Neural progenitor cell (in vitro differentiated cells): ENCODE data around the gene NTRK1. TPM values are rescaled to one million over a fixed set of nuclear protein-coding genes. Genes with fewer than 3 reads are reported as not detected.

Experiments
- DNase-seq: peaks from one replicate; pipeline ENCODE4 v3.0.0-alpha.2; 2016; ENCODE audit warnings: low spot score
- H2AFZ ChIP-seq: fragments of 200-600 bp; sonication (generic); replicated peaks from 2 replicates; pipeline ENCODE4 v1.6.1; 2016; ENCODE audit warnings: antibody characterized with exemption
- H3F3A ChIP-seq: fragments of 200-600 bp; sonication (generic); 2 replicates; pipeline ENCODE4 v1.6.1; 2016; ENCODE audit warnings: antibody characterized with exemption, low read depth
- H3K27ac ChIP-seq: fragments of 200-600 bp; sonication (generic); 2 replicates; pipeline ENCODE4 v1.5.1; 2016; ENCODE audit warnings: mild to moderate bottlenecking
- H3K27me3 ChIP-seq: fragments of 200-600 bp; sonication (generic); 2 replicates; pipeline ENCODE4 v1.6.1; 2016; ENCODE audit warnings: mild to moderate bottlenecking, moderate library complexity
- H3K36me3 ChIP-seq: fragments of 200-600 bp; sonication (generic); 2 replicates; pipeline ENCODE4 v1.5.1; 2016
- H3K4me1 ChIP-seq: fragments of 200-600 bp; sonication (generic); 2 replicates; pipeline ENCODE4 v1.6.1; 2016; ENCODE audit warnings: mixed run types
- H3K4me2 ChIP-seq: fragments of 200-600 bp; sonication (generic); 2 replicates; pipeline ENCODE4 v1.6.1; 2016
- H3K4me3 ChIP-seq: fragments of 200-600 bp; sonication (generic); 2 replicates; pipeline ENCODE4 v1.5.1; 2016
- H3K79me2 ChIP-seq: fragments of 200-600 bp; sonication (generic); 2 replicates; pipeline ENCODE4 v1.6.1; 2016; ENCODE audit warnings: low read depth
- H3K9ac ChIP-seq: fragments of 200-600 bp; sonication (generic); 2 replicates; pipeline ENCODE4 v1.6.1; 2016
- H3K9me3 ChIP-seq: fragments of 200-600 bp; sonication (generic); 2 replicates; pipeline ENCODE4 v1.5.1; 2016; ENCODE audit warnings: low read depth
- H4K20me1 ChIP-seq: fragments of 200-600 bp; sonication (generic); 2 replicates; pipeline ENCODE4 v1.6.1; 2016; ENCODE audit warnings: low read depth
- H3K27ac Mint-ChIP-seq: 3 replicates; pipeline ENCODE4 v1.8.0; 2021; ENCODE audit warnings: mixed read lengths
- H3K27me3 Mint-ChIP-seq: 2 replicates; pipeline ENCODE4 v1.8.0; 2022; ENCODE audit warnings: low read depth, mild to moderate bottlenecking, inconsistent platforms, moderate library complexity, mixed read lengths; ENCODE audit not compliant: insufficient read depth
- H3K36me3 Mint-ChIP-seq: 3 replicates; pipeline ENCODE4 v1.8.0; 2021; ENCODE audit warnings: mixed read lengths
- H3K4me1 Mint-ChIP-seq: 3 replicates; pipeline ENCODE4 v1.8.0; 2021; ENCODE audit warnings: mixed read lengths
- H3K4me3 Mint-ChIP-seq: 3 replicates; pipeline ENCODE4 v1.8.0; 2021; ENCODE audit warnings: mild to moderate bottlenecking, moderate library complexity, mixed read lengths
- H3K9me3 Mint-ChIP-seq: 3 replicates; pipeline ENCODE4 v1.8.0; 2020; ENCODE audit warnings: mixed read lengths
- CTCF ChIP-seq: fragments of 200-600 bp; sonication (generic); IDR thresholded peaks from 2 replicates; pipeline ENCODE4 v1.5.1; 2017; ENCODE audit warnings: antibody characterized with exemption, mild to moderate bottlenecking
- EZH2 ChIP-seq: fragments of 200-600 bp; sonication (generic); IDR thresholded peaks from 2 replicates; pipeline ENCODE4 v1.6.1; 2017; ENCODE audit warnings: antibody characterized with exemption, mild to moderate bottlenecking, moderate library complexity
- EZH2phosphoT487 ChIP-seq: fragments of 200-600 bp; sonication (generic); IDR thresholded peaks from 2 replicates; pipeline ENCODE4 v1.6.1; 2017; ENCODE audit warnings: antibody characterized with exemption
- total RNA-seq: library from RNA; depleted of rRNA; stranded (reverse); fragments of >200 nt; gene quantifications from 2 replicates; pipeline ENCODE4 v1.2.3, GENCODE V29; 2015; ENCODE audit warnings: low replicate concordance

Gene NTRK1
- total RNA-seq, 1 donor from 2014 or later = not detected

- Mint-ChIP-seq H3K4me3 (peak overlapping the region; percentile 42), H3K27me3 (peaks cover 81% of the 10 kb centered on the region), H3K27ac (no peak overlapping the region), H3K9me3 (peaks cover 8% of the 10 kb centered on the region), H3K36me3 (peaks cover 2% of the 10 kb centered on the region), H3K4me1 (peaks cover 24% of the 10 kb centered on the region)
- Histone ChIP-seq H3K9ac (no peak overlapping the region), H3K36me3 (no peaks in the 10 kb centered on the region), H2AFZ (no peak overlapping the region), H3K9me3 (no peaks in the 10 kb centered on the region), H3F3A (no peaks in the 10 kb centered on the region), H3K4me2 (peak overlapping the region; percentile 74), H3K79me2 (no peaks in the 10 kb centered on the region), H3K27ac (no peak overlapping the region), H3K27me3 (peaks cover 98% of the 10 kb centered on the region), H3K4me3 (no peak overlapping the region), H3K4me1 (peaks cover 19% of the 10 kb centered on the region), H4K20me1 (peaks cover 8% of the 10 kb centered on the region)
- no peak for DNase-seq
- peak; percentile 60 for TF ChIP-seq EZH2phosphoT487
- no peak for TF ChIP-seq CTCF
Observed at GRCh38 chr1:156845953-156846545, 14.6 kb upstream of the NTRK1 start.

GRCh38 chr1:156846643-156847042 is 14.0 kb upstream of the NTRK1 start:
- H3K4me3 Mint-ChIP-seq = no peak overlapping the region
- H3K9me3 Mint-ChIP-seq = peaks cover 8% of the 10 kb centered on the region

GRCh38 chr1:156847591-156848460 is 12.8 kb upstream of the NTRK1 start:
- no peak for DNase-seq
- Mint-ChIP-seq H3K27me3 (peaks cover 75% of the 10 kb centered on the region), H3K9me3 (peaks cover 3% of the 10 kb centered on the region), H3K4me1 (peaks cover 22% of the 10 kb centered on the region), H3K36me3 (peaks cover 2% of the 10 kb centered on the region), H3K4me3 (no peak overlapping the region), H3K27ac (no peak overlapping the region)
- Histone ChIP-seq H4K20me1 (peaks cover 8% of the 10 kb centered on the region), H3F3A (no peaks in the 10 kb centered on the region), H3K36me3 (no peaks in the 10 kb centered on the region), H3K4me2 (peak overlapping the region; percentile 68), H3K79me2 (no peaks in the 10 kb centered on the region), H2AFZ (no peak overlapping the region), H3K9me3 (no peaks in the 10 kb centered on the region), H3K27ac (no peak overlapping the region), H3K9ac (no peak overlapping the region), H3K4me1 (peaks cover 19% of the 10 kb centered on the region), H3K27me3 (peaks cover 100% of the 10 kb centered on the region), H3K4me3 (no peak overlapping the region)
- no peak for TF ChIP-seq EZH2
- no peak for TF ChIP-seq EZH2phosphoT487
- no peak for TF ChIP-seq CTCF

More at GRCh38 chr1:156846643-156847042, 14.0 kb upstream of the NTRK1 start:
- peaks cover 8% of the 10 kb centered on the region for H4K20me1 ChIP-seq
- peaks cover 100% of the 10 kb centered on the region for H3K27me3 ChIP-seq
- no peak overlapping the region for H3K4me3 ChIP-seq
- no peaks in the 10 kb centered on the region for H3K9me3 ChIP-seq
- H2AFZ ChIP-seq = no peak overlapping the region
- TF ChIP-seq EZH2 (no peak), EZH2phosphoT487 (no peak), CTCF (no peak)
- DNase-seq = no peak
- no peak overlapping the region for H3K27ac Mint-ChIP-seq
- H3K27me3 Mint-ChIP-seq = peaks cover 84% of the 10 kb centered on the region
- H3K79me2 ChIP-seq = no peaks in the 10 kb centered on the region
- H3K36me3 ChIP-seq = no peaks in the 10 kb centered on the region
- H3K4me2 ChIP-seq = no peak overlapping the region
- no peak overlapping the region for H3K9ac ChIP-seq
- no peak overlapping the region for H3K27ac ChIP-seq
- peaks cover 24% of the 10 kb centered on the region for H3K4me1 Mint-ChIP-seq
- peaks cover 2% of the 10 kb centered on the region for H3K36me3 Mint-ChIP-seq
- peaks cover 19% of the 10 kb centered on the region for H3K4me1 ChIP-seq
- no peaks in the 10 kb centered on the region for H3F3A ChIP-seq
